GM18909 (cell line): ENCODE measurements around the gene CENPX.

ENCODE experiments used
- ATAC-seq: cut with Tn5 transposase; IDR thresholded peaks from one replicate; pipeline ENCODE4 v1.9.1; 2021; ENCODE audit warnings: mild to moderate bottlenecking; ENCODE audit not compliant: unreplicated experiment, poor library complexity

The CENPX gene

DNA sequence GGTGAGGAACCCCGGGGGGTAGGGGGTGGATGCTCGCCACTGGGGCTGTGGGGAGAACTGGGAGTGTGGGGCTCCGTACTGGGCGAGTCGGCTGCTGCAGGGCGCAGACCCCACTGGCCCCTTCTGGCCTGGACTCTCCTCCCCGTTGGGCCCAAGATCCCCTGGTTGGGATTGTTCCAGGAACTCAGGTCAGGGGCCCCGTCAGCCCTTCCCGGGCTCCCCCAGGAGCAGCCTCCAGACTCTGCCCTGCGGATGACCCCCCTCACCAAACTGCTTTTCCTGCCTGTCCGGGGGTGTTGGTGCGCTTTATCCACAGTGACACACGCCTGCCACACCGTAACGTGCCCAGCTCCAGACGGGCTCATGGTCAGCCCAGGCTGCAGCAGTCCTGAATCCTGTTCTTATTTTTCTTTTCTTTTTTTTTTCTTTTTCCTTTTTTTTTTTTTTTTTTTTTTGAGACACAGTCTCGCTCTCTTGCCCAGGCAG, 21.1 kb downstream of the CENPX start:
- ATAC-seq = no peak

DNA sequence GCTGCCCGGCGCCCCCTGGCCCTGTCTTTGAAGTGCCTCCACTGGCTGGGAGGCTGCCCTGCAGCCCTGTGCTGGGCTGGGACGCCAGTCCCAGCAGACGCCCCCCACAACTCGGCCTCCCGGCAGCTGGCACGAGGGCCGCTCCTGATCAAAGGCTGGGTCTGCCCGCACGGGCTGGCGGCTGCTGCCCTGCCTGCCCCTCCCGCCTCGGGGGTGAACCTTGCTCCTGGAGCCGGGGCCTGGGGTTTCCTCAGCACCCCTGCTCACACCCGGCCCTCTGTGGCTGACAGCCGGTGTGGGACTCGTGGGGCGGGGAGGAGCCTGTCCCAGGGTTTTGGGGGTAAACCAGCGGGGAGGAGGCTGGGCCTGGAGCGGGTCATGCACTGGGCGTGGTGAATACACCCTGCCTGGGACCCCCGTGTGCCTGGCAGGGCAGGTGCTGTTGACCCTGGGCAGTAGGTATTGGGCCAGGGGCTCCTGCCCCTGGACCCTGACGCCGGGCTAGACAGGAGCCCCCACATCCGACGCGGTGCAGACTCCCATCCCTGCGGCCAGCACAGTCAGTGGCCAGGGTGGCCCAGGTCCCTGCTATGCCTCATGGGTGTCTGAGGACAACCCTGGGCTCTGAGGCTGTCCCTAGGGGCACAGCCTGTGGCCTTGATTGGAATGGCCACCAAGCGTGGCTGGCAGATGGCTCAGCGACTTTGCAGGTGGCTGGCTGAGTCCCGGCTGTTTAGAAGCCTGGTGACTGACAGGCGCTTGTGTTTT, 21.7 kb downstream of the CENPX start:
- ATAC-seq = no peak

GRCh38 chr17:81999976-82000802, 22.5 kb downstream of the CENPX start:
- ATAC-seq = no peak

DNA sequence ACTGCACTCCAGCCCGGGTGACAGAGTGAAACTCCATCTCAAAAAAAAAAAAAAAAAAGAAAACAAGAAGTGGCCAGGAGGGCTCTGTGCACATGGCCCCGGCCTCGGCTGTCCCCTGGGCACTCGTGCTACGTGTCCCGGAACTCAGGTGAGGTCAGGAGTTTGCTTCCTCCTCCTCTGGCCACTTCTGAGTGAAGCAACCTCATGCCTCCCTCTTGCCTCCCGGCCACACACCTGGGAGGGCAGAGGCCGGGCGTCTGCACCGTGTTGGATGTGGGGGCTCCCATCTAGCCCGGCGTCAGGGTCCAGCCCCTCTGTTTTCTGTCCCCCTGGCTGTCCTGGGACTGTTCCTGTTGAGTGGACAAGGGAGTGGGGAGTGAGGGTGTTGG, 23.1 kb downstream of the CENPX start:
- ATAC-seq = no peak

- no peak for ATAC-seq
Measured at GRCh38 chr17:81998691-81999438, 23.8 kb downstream of the CENPX start.

DNA sequence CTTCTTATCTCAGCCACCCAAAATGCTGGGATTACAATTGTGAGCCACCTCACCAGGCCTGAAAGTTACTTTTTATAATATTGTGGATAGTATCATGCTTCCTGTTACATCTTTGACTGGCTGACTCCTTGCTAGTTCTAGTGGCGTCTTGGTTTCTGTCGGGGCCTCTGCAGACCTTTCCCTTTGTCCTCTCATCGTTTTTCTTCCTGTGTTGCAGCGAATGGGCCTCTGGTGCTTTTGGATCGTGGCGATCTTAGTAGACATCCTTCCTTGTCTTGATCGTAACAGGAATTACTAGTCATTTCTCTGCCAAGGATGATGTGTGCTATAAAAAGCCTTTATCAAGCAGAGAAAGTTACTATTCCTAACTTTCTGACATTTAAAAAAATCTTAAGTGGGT, 24.5 kb downstream of the CENPX start:
- no peak for ATAC-seq

- no peak for ATAC-seq
Measured at GRCh38 chr17:81996757-81997441, 25.8 kb downstream of the CENPX start.

DNA sequence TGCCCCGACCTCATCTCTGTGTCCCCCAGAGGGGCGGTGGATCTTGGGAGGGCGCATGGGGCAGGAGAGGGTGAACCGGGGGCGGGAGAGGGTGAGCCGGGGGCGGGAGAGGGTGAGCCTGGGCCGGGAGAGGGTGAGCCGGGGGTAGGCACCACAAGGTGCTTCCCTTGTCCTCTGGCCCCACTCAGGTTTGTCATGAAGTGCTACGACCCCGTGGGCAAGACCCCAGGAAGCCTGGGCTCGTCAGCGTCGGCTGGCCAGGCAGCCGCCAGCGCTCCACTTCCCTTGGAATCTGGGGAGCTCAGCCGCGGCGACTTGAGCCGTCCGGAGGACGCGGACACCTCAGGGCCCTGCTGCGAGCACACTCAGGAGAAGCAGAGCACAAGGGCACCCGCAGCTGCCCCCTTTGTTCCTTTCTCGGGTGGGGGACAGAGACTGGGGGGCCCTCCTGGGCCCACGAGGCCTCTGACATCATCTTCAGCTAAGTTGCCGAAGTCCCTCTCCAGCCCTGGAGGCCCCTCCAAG, 26.4 kb downstream of the CENPX start:
- no peak for ATAC-seq

- ATAC-seq = no peak
Measured at GRCh38 chr17:81995463-81996231, 27.0 kb downstream of the CENPX start.

DNA sequence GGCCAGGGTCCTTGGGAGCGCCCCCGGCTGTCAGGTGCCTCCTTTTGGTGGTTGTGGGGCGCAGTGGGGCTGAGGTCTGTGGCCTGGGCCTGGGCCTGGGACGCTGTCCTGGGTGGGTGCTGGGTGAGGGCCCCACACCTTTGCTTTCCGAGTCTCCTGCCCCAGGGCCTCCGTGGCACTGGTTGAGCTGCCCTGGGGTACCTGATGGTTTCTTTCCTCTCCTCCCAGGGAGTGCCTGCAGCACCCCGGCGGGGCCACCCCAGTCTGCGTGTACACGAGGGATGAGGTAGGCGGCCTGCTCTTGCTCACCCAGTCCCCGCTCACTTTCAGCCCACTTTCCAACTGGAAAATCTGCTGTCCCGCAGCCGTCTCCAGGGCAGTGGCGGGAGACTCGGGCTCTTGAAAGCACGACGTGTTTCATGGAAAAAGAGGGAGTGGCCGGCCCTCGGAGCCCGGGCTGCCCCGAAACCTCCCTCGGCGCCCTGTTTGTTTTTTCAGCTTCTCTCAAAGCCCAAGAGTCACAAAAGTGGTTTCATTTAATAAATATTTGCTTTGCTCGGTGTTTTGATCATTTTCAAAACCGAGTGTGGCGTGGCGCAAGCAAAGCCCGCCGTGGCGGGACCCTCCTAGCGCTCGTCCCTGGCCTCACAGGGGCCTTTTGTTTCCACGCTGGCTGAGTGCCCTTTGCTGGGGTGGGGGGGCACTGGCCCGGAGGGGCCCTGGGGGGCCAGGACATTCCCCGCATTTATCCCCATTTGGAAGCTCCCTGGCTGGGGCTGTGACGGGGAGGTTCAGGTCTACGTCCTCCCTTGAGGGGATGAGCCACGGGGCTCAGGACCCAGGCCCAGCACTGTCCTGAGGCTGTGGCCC, 27.9 kb downstream of the CENPX start:
- ATAC-seq = no peak

GRCh38 chr17:81993729-81994592, 28.7 kb downstream of the CENPX start:
- ATAC-seq = no peak

GRCh38 chr17:81992306-81993102, 30.2 kb downstream of the CENPX start:
- no peak for ATAC-seq

- no peak for ATAC-seq
Measured at GRCh38 chr17:81991684-81992305, 30.9 kb downstream of the CENPX start.

GRCh38 chr17:81990836-81991683, 31.6 kb downstream of the CENPX start:
- no peak for ATAC-seq

DNA sequence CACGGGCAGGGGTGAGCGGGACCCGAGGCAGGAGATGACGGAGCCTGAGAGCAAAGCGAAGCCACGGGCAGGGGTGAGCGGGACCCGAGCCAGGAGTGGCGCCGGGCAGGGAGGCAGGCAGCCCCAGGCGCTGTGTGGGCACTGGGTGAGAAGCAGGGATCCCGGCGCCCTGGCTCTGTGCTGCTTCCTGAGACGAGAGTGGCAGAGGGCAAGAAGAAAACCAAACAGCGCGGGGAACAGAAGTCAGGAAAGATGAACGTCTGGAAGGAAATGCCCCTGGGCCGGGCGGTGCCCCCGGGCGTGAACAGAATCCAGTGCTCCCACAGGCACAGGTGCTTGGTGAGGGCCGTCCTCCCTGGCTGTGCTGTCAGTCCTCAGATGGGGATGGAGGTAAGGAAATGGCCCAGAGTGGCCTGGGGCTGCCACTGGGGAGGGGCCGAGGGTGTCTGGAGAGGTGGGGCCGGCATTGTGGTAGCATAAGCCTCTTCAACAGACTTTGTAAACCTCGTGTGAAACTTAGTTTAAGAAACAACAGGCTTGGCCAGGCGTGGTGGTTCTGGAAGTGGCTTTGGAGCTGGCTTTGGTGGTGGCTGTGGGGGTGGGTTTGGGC, 35.4 kb downstream of the CENPX start:
- ATAC-seq = no peak
